GM12801 (cell line): ENCODE data around the gene YPEL1.

Experiments used
- CTCF ChIP-seq: IDR thresholded peaks from one replicate; pipeline ENCODE4 v1.5.1; 2011; ENCODE audit warnings: control low read depth; ENCODE audit not compliant: insufficient read length; ENCODE audit errors: extremely low read depth

YPEL1 gene

DNA sequence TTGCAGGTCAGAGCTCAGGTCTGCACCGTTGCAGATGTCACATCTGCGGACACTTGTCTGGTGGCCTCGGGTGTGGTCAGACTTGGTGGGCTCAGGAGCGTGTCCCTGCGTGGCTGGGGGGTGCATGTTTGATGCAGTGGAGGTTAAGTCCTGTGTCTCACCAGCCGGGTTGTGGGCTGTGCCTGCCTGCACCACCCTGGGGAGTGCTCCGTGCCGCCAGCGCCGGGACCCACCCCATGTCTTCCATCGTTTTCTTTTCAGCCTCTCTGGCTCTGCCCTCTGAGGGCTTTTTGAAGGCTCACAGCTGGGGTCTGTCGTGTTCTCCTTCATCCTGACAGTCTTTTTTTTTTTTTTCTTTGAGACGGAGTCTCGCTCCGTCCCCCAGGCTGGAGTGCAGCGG lies 43.8 kb downstream of the YPEL1 start:
- no peak for TF ChIP-seq CTCF

GRCh38 chr22:21690401-21690801 lies 45.2 kb downstream of the YPEL1 start:
- no peak for TF ChIP-seq CTCF

DNA sequence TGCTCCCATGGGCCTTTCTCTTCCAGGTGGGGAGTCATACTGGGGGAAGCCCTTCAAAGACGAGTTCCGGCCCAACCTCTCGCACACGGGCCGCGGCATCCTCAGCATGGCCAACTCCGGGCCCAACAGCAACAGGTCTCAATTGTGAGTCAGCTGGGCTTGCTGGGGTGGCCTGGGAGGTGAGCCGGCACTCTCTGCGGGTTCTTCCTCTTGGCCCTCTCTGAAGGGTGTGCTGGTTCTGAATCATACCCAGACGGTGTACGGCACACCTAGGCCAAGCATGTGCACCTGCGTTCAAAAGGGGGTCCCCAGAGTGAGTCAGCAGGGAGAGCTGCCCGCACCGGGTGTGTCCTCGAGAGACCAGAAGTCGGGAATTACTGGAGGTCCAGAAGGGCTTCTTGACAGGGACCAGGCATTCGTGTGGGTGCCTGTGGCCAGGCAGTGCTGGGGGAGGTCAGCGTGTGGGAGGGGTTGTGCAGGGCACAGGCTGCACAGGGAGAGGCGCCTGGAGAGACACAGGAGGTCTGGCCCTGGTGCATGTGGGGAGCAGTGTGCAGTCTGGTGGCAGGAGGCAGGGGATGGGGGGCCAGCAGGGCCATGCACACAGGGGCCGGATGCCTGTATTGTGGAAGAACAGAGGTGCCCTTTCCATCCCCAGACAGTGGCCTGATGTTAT lies 46.8 kb downstream of the YPEL1 start:
- no peak for TF ChIP-seq CTCF

DNA sequence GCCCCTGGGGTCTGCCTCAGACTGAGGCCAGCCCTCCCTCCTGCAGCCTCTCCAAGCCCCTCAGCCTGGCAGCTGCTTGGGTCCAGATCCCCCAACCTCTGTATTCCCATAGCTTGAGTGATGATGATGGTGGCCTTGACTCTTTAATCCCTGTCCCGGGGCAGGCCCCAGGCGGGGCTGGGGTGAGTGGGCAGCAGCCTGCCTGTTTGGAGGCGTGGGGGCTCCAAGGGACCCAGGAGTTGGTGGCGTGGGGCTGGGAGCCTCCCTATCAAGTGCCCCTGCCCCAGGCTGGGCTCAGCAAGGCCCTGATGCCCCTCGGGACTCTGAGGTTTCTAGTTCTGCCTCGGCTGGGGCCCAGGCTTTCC lies 47.3 kb downstream of the YPEL1 start:
- TF ChIP-seq CTCF: no peak

DNA sequence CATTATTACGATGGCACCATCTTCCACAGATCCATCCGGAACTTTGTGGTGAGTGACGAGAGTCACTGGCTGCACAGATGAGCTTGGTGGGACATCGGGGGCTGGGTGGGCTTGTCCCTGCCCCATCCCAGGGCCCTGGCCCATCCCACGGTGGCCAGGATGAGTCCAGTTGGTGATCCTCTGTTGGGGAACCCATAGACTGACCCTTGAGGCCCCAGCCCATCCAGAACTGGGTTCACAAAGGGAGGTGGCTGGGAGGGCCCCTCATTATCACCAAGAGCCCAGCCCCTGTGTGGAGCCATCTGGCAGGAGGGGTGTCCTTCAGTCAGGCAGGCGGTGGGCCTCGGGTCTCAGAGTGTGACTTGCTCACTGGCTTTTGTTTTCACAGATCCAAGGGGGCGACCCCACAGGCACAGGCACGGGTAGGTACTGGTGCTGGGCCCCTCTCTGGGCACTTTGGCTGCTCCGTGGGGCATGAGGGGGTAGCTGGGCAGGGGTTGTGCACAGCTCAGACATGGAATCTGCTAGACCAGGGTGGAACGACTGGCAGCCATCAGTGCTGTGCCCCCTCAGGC lies 47.8 kb downstream of the YPEL1 start:
- TF ChIP-seq CTCF: no peak

- TF ChIP-seq CTCF: no peak
These were observed 48.8 kb downstream of the YPEL1 start for GRCh38 chr22:21686634-21687393.

DNA sequence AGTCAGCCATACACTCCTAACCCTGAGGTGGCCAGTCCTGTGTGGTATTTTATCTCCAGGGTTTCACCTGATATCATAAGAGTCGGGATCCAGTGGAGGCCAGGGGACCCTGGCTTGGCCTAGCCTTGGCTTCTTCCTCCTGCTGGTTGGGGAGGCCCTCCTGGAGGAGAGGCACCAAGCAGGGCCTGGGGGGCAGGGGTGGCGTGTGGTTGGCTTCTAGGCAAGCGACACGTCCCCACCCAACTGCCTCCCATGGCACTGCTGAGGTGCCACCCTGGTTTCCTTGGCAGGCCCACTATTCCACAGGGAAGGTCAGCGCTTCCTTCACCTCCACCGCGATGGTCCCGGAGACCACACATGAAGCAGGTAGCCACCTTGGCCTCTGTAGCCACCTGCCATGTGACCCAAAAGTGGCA lies 49.4 kb downstream of the YPEL1 start:
- TF ChIP-seq CTCF: no peak
